Activated B cell treated with CpG ODN at 0.5 μM for 24 hours (primary cell): ENCODE results near the gene DUSP5. TPM values are rescaled to one million over a fixed set of nuclear protein-coding genes. Genes with fewer than 3 reads are reported as not detected.
A peak's percentile ranks its signal among the peaks of the same experiment; 100 is the strongest.

ENCODE experiments used
- ATAC-seq: fragments of 200-7000 bp; cut with Tn5 transposase; one replicate; pipeline ENCODE4 v1.10.0; 2021; ENCODE audit warnings: low read depth, mild to moderate bottlenecking, moderate library complexity
- CTCF ChIA-PET: fragments of 350-600 bp; sonication (Branson Sonifier 250); formaldehyde crosslinking; loops from one replicate; lab custom pipeline; 2021; ENCODE audit warnings: antibody characterized with exemption; lab: Charles Lee
- POLR2A ChIA-PET: fragments of 350-600 bp; sonication (Branson Sonifier 250); formaldehyde crosslinking; loops from one replicate; lab custom pipeline; 2021; ENCODE audit warnings: antibody characterized with exemption; lab: Charles Lee
- DNase-seq: peaks from one replicate; pipeline ENCODE4 v3.0.0; 2022
- H3K27ac Mint-ChIP-seq: one replicate; pipeline ENCODE4 v1.8.0; 2020; ENCODE audit warnings: mixed read lengths
- H3K27me3 Mint-ChIP-seq: one replicate; pipeline ENCODE4 v1.8.0; 2021; ENCODE audit warnings: mixed read lengths
- H3K36me3 Mint-ChIP-seq: one replicate; pipeline ENCODE4 v1.8.0; 2021; ENCODE audit warnings: low read depth, mixed read lengths
- H3K4me1 Mint-ChIP-seq: one replicate; pipeline ENCODE4 v1.8.0; 2021; ENCODE audit warnings: mixed read lengths
- H3K4me3 Mint-ChIP-seq: one replicate; pipeline ENCODE4 v1.8.0; 2020; ENCODE audit warnings: mild to moderate bottlenecking, mixed read lengths
- H3K9me3 Mint-ChIP-seq: one replicate; pipeline ENCODE4 v1.8.0; 2020; ENCODE audit warnings: mixed read lengths
- intact Hi-C: fragments of 100-400 bp; cut with micrococcal nuclease; formaldehyde crosslinking; loops from one replicate; pipeline ENCODE4 v1.15.1; 2024
- total RNA-seq: library from RNA; stranded (reverse); gene quantifications from 2 replicates; pipeline ENCODE4 v1.2.3, GENCODE V29; 2022
- TF ChIP-seq, protein P1 (sequence below): fragments of 200-600 bp; IDR thresholded peaks from one replicate; pipeline ENCODE4 v1.8.0; 2022; ENCODE audit warnings: antibody characterized with exemption, mild to moderate bottlenecking

Gene DUSP5
- total RNA-seq, 1 donor from 2014 or later: 26.1 TPM

GRCh38 chr10:110492069-110492822 lies 5.5 kb upstream of the DUSP5 start:
- intact Hi-C loops: no loop called here
- TF ChIP-seq, protein P1, sequence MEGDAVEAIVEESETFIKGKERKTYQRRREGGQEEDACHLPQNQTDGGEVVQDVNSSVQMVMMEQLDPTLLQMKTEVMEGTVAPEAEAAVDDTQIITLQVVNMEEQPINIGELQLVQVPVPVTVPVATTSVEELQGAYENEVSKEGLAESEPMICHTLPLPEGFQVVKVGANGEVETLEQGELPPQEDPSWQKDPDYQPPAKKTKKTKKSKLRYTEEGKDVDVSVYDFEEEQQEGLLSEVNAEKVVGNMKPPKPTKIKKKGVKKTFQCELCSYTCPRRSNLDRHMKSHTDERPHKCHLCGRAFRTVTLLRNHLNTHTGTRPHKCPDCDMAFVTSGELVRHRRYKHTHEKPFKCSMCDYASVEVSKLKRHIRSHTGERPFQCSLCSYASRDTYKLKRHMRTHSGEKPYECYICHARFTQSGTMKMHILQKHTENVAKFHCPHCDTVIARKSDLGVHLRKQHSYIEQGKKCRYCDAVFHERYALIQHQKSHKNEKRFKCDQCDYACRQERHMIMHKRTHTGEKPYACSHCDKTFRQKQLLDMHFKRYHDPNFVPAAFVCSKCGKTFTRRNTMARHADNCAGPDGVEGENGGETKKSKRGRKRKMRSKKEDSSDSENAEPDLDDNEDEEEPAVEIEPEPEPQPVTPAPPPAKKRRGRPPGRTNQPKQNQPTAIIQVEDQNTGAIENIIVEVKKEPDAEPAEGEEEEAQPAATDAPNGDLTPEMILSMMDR: no peak
- H3K27me3 Mint-ChIP-seq: peaks cover 14% of the 10 kb centered on the region
- peak overlapping the region; percentile 15 for H3K4me3 Mint-ChIP-seq
- DNase-seq (no peak), ATAC-seq (peak; percentile 56)
- H3K36me3 Mint-ChIP-seq: no peaks in the 10 kb centered on the region
- peak overlapping the region; percentile 18 for H3K27ac Mint-ChIP-seq
- peaks cover 42% of the 10 kb centered on the region for H3K4me1 Mint-ChIP-seq
- ChIA-PET POLR2A (interaction anchor here (0.6 to 8.6 kb wide), 7 partner anchors 8 to 166 kb away, joined by 3 to 81 read pairs (median 6); no protein-coding TSS in a partner anchor), CTCF (interaction anchor here (0.6 to 1.2 kb wide), 2 partner anchors 41 to 138 kb away, joined by 3 to 5 read pairs; no protein-coding TSS in a partner anchor)
- no peaks in the 10 kb centered on the region for H3K9me3 Mint-ChIP-seq

- no peak overlapping the region for H3K4me3 Mint-ChIP-seq
- ChIA-PET CTCF (no interaction called here), POLR2A (interaction anchor here (0.6 to 8.6 kb wide), 4 partner anchors 80 to 486 kb away, joined by 3 to 81 read pairs (median 14); no protein-coding TSS in a partner anchor)
- TF ChIP-seq, protein P1: no peak
- no peaks in the 10 kb centered on the region for H3K9me3 Mint-ChIP-seq
- peaks cover 43% of the 10 kb centered on the region for H3K4me1 Mint-ChIP-seq
- DNase-seq (no peak), ATAC-seq (no peak)
- intact Hi-C loops: no loop called here
- peaks cover 10% of the 10 kb centered on the region for H3K27me3 Mint-ChIP-seq
- H3K36me3 Mint-ChIP-seq: peaks cover 4% of the 10 kb centered on the region
- no peak overlapping the region for H3K27ac Mint-ChIP-seq
Measured at GRCh38 chr10:110493832-110494426, 3.8 kb upstream of the DUSP5 start.

GRCh38 chr10:110494532-110494931 lies 3.2 kb upstream of the DUSP5 start:
- H3K4me3 Mint-ChIP-seq: no peak overlapping the region
- no peaks in the 10 kb centered on the region for H3K9me3 Mint-ChIP-seq
- peaks cover 43% of the 10 kb centered on the region for H3K4me1 Mint-ChIP-seq
- intact Hi-C loops: no loop called here
- no peak for ATAC-seq
- peaks cover 8% of the 10 kb centered on the region for H3K36me3 Mint-ChIP-seq
- peaks cover 8% of the 10 kb centered on the region for H3K27me3 Mint-ChIP-seq
- TF ChIP-seq, protein P1: no peak
- no peak overlapping the region for H3K27ac Mint-ChIP-seq
- ChIA-PET POLR2A (interaction anchor here (0.5 to 8.6 kb wide), 5 partner anchors 81 to 486 kb away, joined by 3 to 81 read pairs (median 7); partner anchors contain the start of gene SMNDC1), CTCF (no interaction called here)
- no peak for DNase-seq

GRCh38 chr10:110495731-110496552 lies 1.8 kb upstream of the DUSP5 start:
- Mint-ChIP-seq H3K27ac (no peak overlapping the region), H3K4me3 (peak overlapping the region; percentile 88), H3K36me3 (peaks cover 13% of the 10 kb centered on the region), H3K4me1 (peaks cover 57% of the 10 kb centered on the region), H3K27me3 (peaks cover 3% of the 10 kb centered on the region), H3K9me3 (no peaks in the 10 kb centered on the region)
- DNase-seq: no peak
- POLR2A ChIA-PET: interaction anchor here (0.6 to 9.7 kb wide), 9 partner anchors 12 to 171 kb away, joined by 3 to 231 read pairs (median 6); no protein-coding TSS in a partner anchor
- TF ChIP-seq, protein P1: no peak
- CTCF ChIA-PET: no interaction called here
- intact Hi-C loops: loop anchor here (2.0 kb wide), 1 partner anchor 423 kb away; the partner anchor contains the start of genes BBIP1 and SHOC2
- no peak for ATAC-seq
